ENCODE data around the gene BRWD1. TPM values are rescaled to one million over a fixed set of nuclear protein-coding genes. Genes with fewer than 3 reads are reported as not detected.
A peak's percentile ranks its signal among the peaks of the same experiment; 100 is the strongest.

BRWD1 gene
- total and polyA plus RNA-seq, 2 of the 8 experiments (the other 6 are each of a cell fraction or from before 2014, with no cell fraction given): 9.3 to 45.2 TPM

GRCh38 chr21:39348040-39348354 is 34.6 kb upstream of the BRWD1 start:
- Histone ChIP-seq H3K4me2 (ENCODE audit: insufficient read depth in 1 of 2, low read depth in 2 of 2, low read length in 2 of 2) (peak overlapping the region; percentile 79 to 96), H3K36me3 (ENCODE audit: control insufficient read depth in 2 of 4, insufficient read depth in 4 of 4, low read length in 3 of 4) (peaks cover 20 to 49% (median 30%) of the 10 kb centered on the region in 4 experiments), H3K9ac (replicated peaks in 1 of 4; ENCODE audit: extremely low read depth in 1 of 4, low read depth in 3 of 4, low read length in 3 of 4) (peak overlapping the region; percentile 94 to 100 (median 96)), H2BK120ac (replicated peaks; ENCODE audit: low read depth, low read length) (no peak overlapping the region), H3K4me1 (replicated peaks in 1 of 4; ENCODE audit: control insufficient read depth in 3 of 4, insufficient read depth in 4 of 4, low read length in 3 of 4) (peaks cover 3 to 15% (median 9%) of the 10 kb centered on the region in 4 experiments; a peak in 6 of 7 replicates), H4K8ac (ENCODE audit: extremely low read depth, insufficient read depth, low read length) (peak overlapping the region; percentile 97), H4K5ac (ENCODE audit: insufficient read length, low read depth, low read length) (peak overlapping the region; percentile 93), H3K23me2 (ENCODE audit: low read depth, low read length) (peaks cover 3% of the 10 kb centered on the region), H3K79me1 (ENCODE audit: low read depth, low read length) (no peaks in the 10 kb centered on the region; the same call in 1 of the 2 replicates), H2BK15ac (ENCODE audit: low read length) (no peak overlapping the region), H2BK20ac (ENCODE audit: low read length) (no peak overlapping the region), H4K20me1 (replicated peaks in 1 of 2; ENCODE audit: control insufficient read depth in 1 of 2, insufficient read depth in 2 of 2, low read length in 2 of 2) (peaks cover 8 to 12% of the 10 kb centered on the region in 2 experiments), H2BK5ac (ENCODE audit: low read depth, low read length) (peak overlapping the region; percentile 93), H3K79me2 (ENCODE audit: control insufficient read depth in 1 of 2, insufficient read depth in 2 of 2, low read length in 2 of 2) (peaks cover 10 to 35% of the 10 kb centered on the region in 2 experiments), H2BK12ac (ENCODE audit: low read depth, low read length) (0 out of 2 replicates have a peak overlapping the region, but pooled peaks have one; percentile 18), H3K18ac (ENCODE audit: extremely low read depth, low read length) (peak overlapping the region; percentile 17), H3K14ac (ENCODE audit: insufficient read length) (no peak overlapping the region), H2AFZ (ENCODE audit: low read length) (no peak overlapping the region), H3K27me3 (replicated peaks in 1 of 4; ENCODE audit: control insufficient read depth in 3 of 4, extremely low read depth in 1 of 4, insufficient read depth in 3 of 4, low read length in 3 of 4) (no peaks in the 10 kb centered on the region), H3K56ac (replicated peaks; ENCODE audit: insufficient read length, low read depth, low read length) (peak overlapping the region; percentile 50), H3K23ac (ENCODE audit: insufficient read length) (no peak overlapping the region), H3K4me3 (ENCODE audit: extremely low read depth in 1 of 4, insufficient read depth in 2 of 4, low read depth in 3 of 4, low read length in 4 of 4) (peak overlapping the region; percentile 75 to 100 (median 91)), H4K91ac (replicated peaks; ENCODE audit: insufficient read length, low read length) (peak overlapping the region; percentile 8), H3K9me3 (ENCODE audit: insufficient read depth in 2 of 2, low read depth in 1 of 2, low read length in 1 of 2) (no peaks in the 10 kb centered on the region), H3K27ac (ENCODE audit: low read depth, low read length) (peak overlapping the region; percentile 93), H2AK5ac (ENCODE audit: low read depth, low read length) (no peak overlapping the region), H3K4ac (replicated peaks; ENCODE audit: insufficient read length, low read depth, low read length) (peak overlapping the region; percentile 82)
- WGBS, 2 experiments (ENCODE audit: extremely low coverage in 1 of 2, insufficient coverage in 1 of 2, insufficient read length in 1 of 2, insufficient replicate concordance in 2 of 2, low coverage in 1 of 2, low lambda C conversion rate in 2 of 2, missing lambda C conversion rate in 1 of 2): 0% methylated on average over 11 of the region's 11 CpGs; no CpG with 5 or more reads in 1 of the 2 experiments
- DNase-seq (ENCODE audit: low read depth in 1 of 2, low spot score in 2 of 2): no peak
- ChIA-PET POLR2A (ENCODE audit: partially characterized antibody) (interaction anchor here (0.7 to 5.2 kb wide), 32 partner anchors 10 to 167 kb away, joined by 3 to 89 read pairs (median 7); partner anchors contain the start of genes BRWD1 and PSMG1), CTCF (ENCODE audit: partially characterized antibody) (interaction anchor here (0.9 to 2.1 kb wide), 3 partner anchors 34 to 50 kb away, joined by 3 to 8 read pairs (median 4); no protein-coding TSS in a partner anchor)
- no peak for FAIRE-seq
- TF ChIP-seq CTCF (IDR thresholded peaks at IDR 0.05; ENCODE audit: control extremely low read depth in 1 of 3, insufficient read depth in 1 of 3, low read depth in 1 of 3, low read length in 3 of 3): no peak

All from H1 (cell line).